A673 (cell line): ENCODE data around the gene MEGF11.

Source experiments
- CTCF ChIP-seq: fragments of 300-800, 200-600 bp; sonication (generic); conservative IDR thresholded peaks from 2 replicates; pipeline ENCODE4 v1.5.1; 2017; ENCODE audit warnings: low read depth, mild to moderate bottlenecking, antibody characterized with exemption, low read length, moderate library complexity, mixed read lengths
- EZH2 ChIP-seq: fragments of 200-600 bp; sonication (generic); IDR thresholded peaks from 2 replicates; pipeline ENCODE4 v1.6.1; 2017; ENCODE audit warnings: borderline replicate concordance, low read depth, mild to moderate bottlenecking, mixed read lengths, antibody characterized with exemption, low read length; ENCODE audit not compliant: poor library complexity, severe bottlenecking

GRCh38 chr15:66040211-66040892 lies 213.2 kb downstream of the MEGF11 start:
- TF ChIP-seq CTCF (no peak), EZH2 (no peak)
